GM21825 (cell line): Measurements from ENCODE around the gene KLK7.
"Not testable (repeated sequence)": the region's sequence is repeated elsewhere in the genome, so short reads cannot be mapped to it uniquely, and the experiment has no call there.

Experiments used
- ATAC-seq: cut with Tn5 transposase; IDR thresholded peaks from one replicate; pipeline ENCODE4 v1.9.1; 2021; ENCODE audit warnings: mild to moderate bottlenecking, moderate library complexity; ENCODE audit not compliant: unreplicated experiment

KLK7 gene

GRCh38 chr19:50978772-50979390 is 4.8 kb downstream of the KLK7 start:
- no peak for ATAC-seq

GRCh38 chr19:50977626-50978025 is 6.1 kb downstream of the KLK7 start:
- ATAC-seq, result no peak

GRCh38 chr19:50975766-50976165 is 8.0 kb downstream of the KLK7 start:
- no peak for ATAC-seq

GRCh38 chr19:50974702-50975556 is 8.8 kb downstream of the KLK7 start:
- no peak for ATAC-seq

- ATAC-seq, result no peak
Observed at GRCh38 chr19:50972795-50973376, 10.8 kb downstream of the KLK7 start.

- not testable (repeated sequence) for ATAC-seq
Observed at GRCh38 chr19:50969810-50970209, 13.9 kb downstream of the KLK7 start.

- no peak for ATAC-seq
Observed at GRCh38 chr19:50969413-50969760, 14.3 kb downstream of the KLK7 start, which contains the start of gene KLK6. TSS of gene KLK6 (minus strand) at chr19:50969591. CDS start at chr19:50968104, 1,487 bp downstream.

- ATAC-seq, result no peak
Observed at GRCh38 chr19:50968716-50969412, 14.9 kb downstream of the KLK7 start.

- no peak for ATAC-seq
Observed at GRCh38 chr19:50967929-50968715, 15.6 kb downstream of the KLK7 start.

- no peak for ATAC-seq
Observed at GRCh38 chr19:50964266-50964665, 19.5 kb downstream of the KLK7 start.

- ATAC-seq, result no peak
Observed at GRCh38 chr19:50963381-50963780, 20.3 kb downstream of the KLK7 start.

- no peak for ATAC-seq
Observed at GRCh38 chr19:50962245-50962644, 21.5 kb downstream of the KLK7 start.

GRCh38 chr19:50959731-50960500 is 23.8 kb downstream of the KLK7 start:
- no peak for ATAC-seq

- no peak for ATAC-seq
Observed at GRCh38 chr19:50957587-50957986, 26.1 kb downstream of the KLK7 start.

- no peak for ATAC-seq
Observed at GRCh38 chr19:50952910-50953309, 30.8 kb downstream of the KLK7 start, which contains the start of gene KLK5. TSS of gene KLK5 (minus strand) at chr19:50953038. CDS start at chr19:50952657, 381 bp downstream.

GRCh38 chr19:50949861-50950260 is 33.9 kb downstream of the KLK7 start:
- ATAC-seq, result no peak

GRCh38 chr19:50947123-50947522 is 36.6 kb downstream of the KLK7 start:
- ATAC-seq, result no peak

GRCh38 chr19:50944795-50945194 is 38.9 kb downstream of the KLK7 start:
- no peak for ATAC-seq

- ATAC-seq, result no peak
Observed at GRCh38 chr19:50943074-50943828, 40.5 kb downstream of the KLK7 start.
